PC-9 (cell line): Measurements from ENCODE around the gene ABTB2. TPM values are rescaled to one million over a fixed set of nuclear protein-coding genes. Genes with fewer than 3 reads are reported as not detected.

Experiments
- BruUV-seq: library from RNA; stranded (reverse); fragments of 400-500 nt; replicated peaks from 2 replicates; lab custom pipeline; 2021; lab: Mats Ljungman, UMichigan
- CTCF ChIA-PET: fragments of 300-600 bp; sonication (Branson Sonifier 250); formaldehyde crosslinking; loops from one replicate; lab custom pipeline; 2022; ENCODE audit warnings: antibody characterized with exemption; lab: Charles Lee
- POLR2A ChIA-PET: fragments of 300-600 bp; sonication (Branson Sonifier 250); formaldehyde crosslinking; loops from one replicate; lab custom pipeline; 2022; ENCODE audit warnings: antibody characterized with exemption; ENCODE audit not compliant: unreplicated experiment; lab: Charles Lee
- DNase-seq, 2 experiments: peaks; one replicate each; pipeline versions ENCODE4 v3.0.0 to v3.0.0-alpha.2; 2015 to 2022; ENCODE audit warnings: mixed read lengths in 1 of 2
- H2AFZ ChIP-seq: fragments of 200-600 bp; sonication (generic); 2 replicates; pipeline ENCODE4 v1.8.1; 2017; ENCODE audit warnings: antibody characterized with exemption
- H3F3A ChIP-seq: fragments of 200-600 bp; sonication (generic); 2 replicates; pipeline ENCODE4 v1.8.1; 2017; ENCODE audit warnings: antibody characterized with exemption, mild to moderate bottlenecking, low read depth; ENCODE audit not compliant: insufficient read depth
- H3K27ac ChIP-seq: fragments of 200-600 bp; sonication (generic); 2 replicates; pipeline ENCODE4 v1.6.1; 2016; ENCODE audit warnings: mixed run types
- H3K27me3 ChIP-seq: fragments of 200-600 bp; sonication (generic); 2 replicates; pipeline ENCODE4 v1.6.1; 2016; ENCODE audit warnings: low read depth, mixed run types; ENCODE audit not compliant: insufficient read depth
- H3K36me3 ChIP-seq: fragments of 200-600 bp; sonication (generic); 2 replicates; pipeline ENCODE4 v1.6.1; 2016; ENCODE audit warnings: low read depth, mixed run types
- H3K4me1 ChIP-seq: fragments of 200-600 bp; sonication (generic); replicated peaks from 2 replicates; pipeline ENCODE4 v1.6.1; 2016; ENCODE audit warnings: mixed run types; ENCODE audit not compliant: insufficient read depth
- H3K4me2 ChIP-seq: fragments of 200-600 bp; sonication (generic); 2 replicates; pipeline ENCODE4 v1.6.1; 2017; ENCODE audit warnings: mixed run types
- H3K4me3 ChIP-seq: fragments of 200-600 bp; sonication (generic); 2 replicates; pipeline ENCODE4 v1.6.1; 2016; ENCODE audit warnings: mixed run types
- H3K79me2 ChIP-seq: fragments of 200-600 bp; sonication (generic); 2 replicates; pipeline ENCODE4 v1.6.1; 2017; ENCODE audit warnings: low read depth, mixed run types
- H3K9me2 ChIP-seq: fragments of 200-600 bp; sonication (generic); 2 replicates; pipeline ENCODE4 v1.8.1; 2017; ENCODE audit warnings: mild to moderate bottlenecking; ENCODE audit not compliant: insufficient read depth
- H3K9me3 ChIP-seq: fragments of 200-600 bp; sonication (generic); 2 replicates; pipeline ENCODE4 v1.8.1; 2016; ENCODE audit warnings: low read depth; ENCODE audit not compliant: insufficient read depth
- H4K20me1 ChIP-seq: fragments of 200-600 bp; sonication (generic); 2 replicates; pipeline ENCODE4 v1.8.1; 2017; ENCODE audit not compliant: insufficient read depth
- EZH2 ChIP-seq: fragments of 200-600 bp; sonication (generic); IDR thresholded peaks from 2 replicates; pipeline ENCODE4 v1.8.0; 2017; ENCODE audit warnings: antibody characterized with exemption, low read depth
- intact Hi-C: fragments of 100-400 bp; cut with micrococcal nuclease; formaldehyde crosslinking; loops from one replicate; pipeline ENCODE4 v1.10.0; 2022; ENCODE audit not compliant: unreplicated experiment
- total RNA-seq: library from RNA; stranded (reverse); gene quantifications from 2 replicates; pipeline ENCODE4 v1.2.3, GENCODE V29; 2021
- TF ChIP-seq, protein P1 (sequence below): fragments of 200-600 bp; sonication (generic); conservative IDR thresholded peaks from 2 replicates; pipeline ENCODE4 v1.6.1; 2017; ENCODE audit warnings: mixed run types, antibody characterized with exemption, mild to moderate bottlenecking, moderate library complexity

ABTB2 gene
- total RNA-seq, 1 experiment from 2014 or later, result 12.9 TPM

DNA sequence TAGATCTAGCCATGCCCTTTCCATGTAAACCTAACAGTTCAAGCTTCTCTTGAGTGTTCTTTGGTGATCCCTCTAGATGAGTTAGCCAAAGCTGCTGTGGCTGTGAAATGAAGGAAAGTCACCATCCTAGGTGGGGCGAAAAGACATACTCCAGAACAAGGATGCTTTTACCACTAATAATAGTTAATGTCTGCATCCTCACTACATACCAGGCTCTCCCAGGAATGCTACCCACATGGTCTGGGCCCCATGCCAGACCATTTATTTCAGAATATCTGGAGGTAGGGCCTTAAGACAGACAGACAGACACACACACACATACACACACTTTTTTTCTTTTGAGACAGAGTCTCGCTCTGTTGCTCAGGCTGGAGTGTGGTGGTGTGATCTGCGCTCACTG, 14.7 kb downstream of the ABTB2 start:
- no peak for TF ChIP-seq EZH2
- TF ChIP-seq, protein P1, sequence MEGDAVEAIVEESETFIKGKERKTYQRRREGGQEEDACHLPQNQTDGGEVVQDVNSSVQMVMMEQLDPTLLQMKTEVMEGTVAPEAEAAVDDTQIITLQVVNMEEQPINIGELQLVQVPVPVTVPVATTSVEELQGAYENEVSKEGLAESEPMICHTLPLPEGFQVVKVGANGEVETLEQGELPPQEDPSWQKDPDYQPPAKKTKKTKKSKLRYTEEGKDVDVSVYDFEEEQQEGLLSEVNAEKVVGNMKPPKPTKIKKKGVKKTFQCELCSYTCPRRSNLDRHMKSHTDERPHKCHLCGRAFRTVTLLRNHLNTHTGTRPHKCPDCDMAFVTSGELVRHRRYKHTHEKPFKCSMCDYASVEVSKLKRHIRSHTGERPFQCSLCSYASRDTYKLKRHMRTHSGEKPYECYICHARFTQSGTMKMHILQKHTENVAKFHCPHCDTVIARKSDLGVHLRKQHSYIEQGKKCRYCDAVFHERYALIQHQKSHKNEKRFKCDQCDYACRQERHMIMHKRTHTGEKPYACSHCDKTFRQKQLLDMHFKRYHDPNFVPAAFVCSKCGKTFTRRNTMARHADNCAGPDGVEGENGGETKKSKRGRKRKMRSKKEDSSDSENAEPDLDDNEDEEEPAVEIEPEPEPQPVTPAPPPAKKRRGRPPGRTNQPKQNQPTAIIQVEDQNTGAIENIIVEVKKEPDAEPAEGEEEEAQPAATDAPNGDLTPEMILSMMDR, result no peak
- H3K4me3 ChIP-seq, result no peak overlapping the region
- peaks cover 91% of the 10 kb centered on the region for H3K79me2 ChIP-seq
- peak overlapping the region; percentile 76 for H3K4me2 ChIP-seq
- intact Hi-C loops, result no loop called here
- DNase-seq, result peak; percentile 66 to 77
- H3K27me3 ChIP-seq, result no peaks in the 10 kb centered on the region
- H3K4me1 ChIP-seq, result peaks cover 95% of the 10 kb centered on the region
- no peaks in the 10 kb centered on the region for H4K20me1 ChIP-seq
- CTCF ChIA-PET, result no interaction called here
- peak overlapping the region; percentile 91 for H3K27ac ChIP-seq
- peaks cover 70% of the 10 kb centered on the region for H3F3A ChIP-seq
- no TSS peak for BruUV-seq
- H3K9me2 ChIP-seq, result no peaks in the 10 kb centered on the region
- POLR2A ChIA-PET, result no interaction called here
- 0 out of 2 replicates have a peak, but pooled peaks cover 7% of the 10 kb centered on the region for H3K36me3 ChIP-seq
- H3K9me3 ChIP-seq, result no peaks in the 10 kb centered on the region
- no peak overlapping the region for H2AFZ ChIP-seq

DNA sequence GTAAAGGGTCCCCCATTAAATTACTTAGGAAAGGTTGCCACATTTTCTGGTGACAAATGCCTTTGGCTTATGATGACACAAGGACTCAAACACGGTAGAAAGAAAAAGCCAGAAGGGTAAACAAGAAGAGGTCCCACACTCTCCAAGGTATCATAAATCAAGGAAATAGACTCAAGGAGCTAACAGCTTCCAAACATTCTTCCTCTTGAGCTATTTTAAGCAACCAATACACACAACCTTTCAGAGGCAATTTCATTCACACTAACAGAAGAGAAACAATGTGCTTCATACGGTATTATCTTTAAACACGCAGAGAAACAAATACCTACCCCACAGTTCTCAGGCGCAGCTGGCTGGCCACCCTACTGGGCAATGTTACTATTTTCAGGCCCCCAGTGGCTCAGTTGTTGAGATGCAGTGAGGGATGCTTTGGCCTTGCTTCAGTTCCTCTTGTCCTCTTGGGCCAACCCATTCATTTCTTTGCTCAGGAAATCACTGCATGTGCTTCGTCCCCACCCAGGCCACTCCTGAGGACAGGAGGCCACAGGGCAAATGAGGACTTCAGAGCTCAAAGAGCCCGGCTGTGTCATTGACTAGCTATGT, 15.8 kb downstream of the ABTB2 start:
- no peaks in the 10 kb centered on the region for H3K9me3 ChIP-seq
- peaks cover 84% of the 10 kb centered on the region for H3K4me1 ChIP-seq
- intact Hi-C loops, result no loop called here
- no peak overlapping the region for H2AFZ ChIP-seq
- H4K20me1 ChIP-seq, result no peaks in the 10 kb centered on the region
- 0 out of 2 replicates have a peak, but pooled peaks cover 7% of the 10 kb centered on the region for H3K36me3 ChIP-seq
- H3K4me2 ChIP-seq, result peak overlapping the region; percentile 15
- 0 out of 2 replicates have a peak overlapping the region, but pooled peaks have one; percentile 9 for H3K27ac ChIP-seq
- no peaks in the 10 kb centered on the region for H3K27me3 ChIP-seq
- TF ChIP-seq, protein P1, result no peak
- no peak for TF ChIP-seq EZH2
- POLR2A ChIA-PET, result interaction anchor here (0.6 kb wide), 1 partner anchor 79 kb away, joined by 5 read pairs; no protein-coding TSS in a partner anchor
- H3K4me3 ChIP-seq, result no peak overlapping the region
- BruUV-seq, result no TSS peak
- peak in 1 of 2 experiments; percentile 54 for DNase-seq
- CTCF ChIA-PET, result no interaction called here
- H3F3A ChIP-seq, result peaks cover 59% of the 10 kb centered on the region
- peaks cover 91% of the 10 kb centered on the region for H3K79me2 ChIP-seq
- H3K9me2 ChIP-seq, result no peaks in the 10 kb centered on the region

DNA sequence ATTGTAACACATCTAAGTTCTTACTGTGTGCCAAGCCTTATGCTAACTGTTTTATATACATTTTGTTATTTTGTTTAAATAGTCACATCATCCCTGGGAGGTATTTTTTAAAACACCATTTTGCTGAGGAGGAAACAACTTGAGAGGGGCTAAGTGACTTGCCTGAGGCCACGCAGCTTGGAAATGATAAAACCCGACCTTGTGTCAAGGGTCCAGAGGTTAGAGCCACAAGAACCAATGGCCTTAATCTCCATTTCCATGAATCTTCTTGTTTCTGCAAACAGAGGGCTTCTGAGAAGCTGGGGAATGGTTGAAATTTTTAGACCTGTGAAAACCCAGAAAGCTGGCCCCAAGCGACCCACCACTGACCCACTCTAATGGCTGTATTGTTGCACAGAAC, 16.7 kb downstream of the ABTB2 start:
- intact Hi-C loops, result no loop called here
- Histone ChIP-seq H2AFZ (no peak overlapping the region), H3K9me3 (no peaks in the 10 kb centered on the region), H3K27ac (no peak overlapping the region), H3K4me2 (no peak overlapping the region), H3K4me1 (peaks cover 82% of the 10 kb centered on the region), H3K36me3 (0 out of 2 replicates have a peak, but pooled peaks cover 7% of the 10 kb centered on the region), H3F3A (peaks cover 50% of the 10 kb centered on the region), H3K27me3 (no peaks in the 10 kb centered on the region), H4K20me1 (no peaks in the 10 kb centered on the region), H3K79me2 (peaks cover 91% of the 10 kb centered on the region), H3K4me3 (no peak overlapping the region), H3K9me2 (no peaks in the 10 kb centered on the region)
- CTCF ChIA-PET, result no interaction called here
- POLR2A ChIA-PET, result no interaction called here
- no peak for TF ChIP-seq EZH2
- TF ChIP-seq, protein P1, result no peak
- DNase-seq, result no peak
- no TSS peak for BruUV-seq
